GM12873 (cell line): ENCODE results near the gene TTLL6.

Experiments
- CTCF ChIP-seq: IDR thresholded peaks from 2 replicates; pipeline ENCODE4 v1.5.1; 2012; ENCODE audit warnings: low read depth, mild to moderate bottlenecking, moderate library complexity, low read length, control low read depth; ENCODE audit not compliant: insufficient read depth; ENCODE audit errors: missing control alignments

Gene TTLL6

GRCh38 chr17:48770954-48771353 lies 46.1 kb downstream of the TTLL6 start:
- no peak for TF ChIP-seq CTCF

GRCh38 chr17:48769009-48769675 lies 47.9 kb downstream of the TTLL6 start:
- TF ChIP-seq CTCF, result no peak

GRCh38 chr17:48767263-48767774 lies 49.7 kb downstream of the TTLL6 start:
- TF ChIP-seq CTCF, result peak; percentile 8

GRCh38 chr17:48761114-48761513 lies 55.9 kb downstream of the TTLL6 start:
- TF ChIP-seq CTCF, result no peak

GRCh38 chr17:48760411-48760810 lies 56.6 kb downstream of the TTLL6 start:
- no peak for TF ChIP-seq CTCF

GRCh38 chr17:48759288-48759687 lies 57.7 kb downstream of the TTLL6 start:
- no peak for TF ChIP-seq CTCF

- no peak for TF ChIP-seq CTCF
Observed at GRCh38 chr17:48757524-48757961, 59.5 kb downstream of the TTLL6 start.
